BLaER1 treated with 17β-estradiol and CSF1 and Interleukin-3, amounts not matched to agents 10 nM and 100 nM (cell line): ENCODE results near the gene SYT8.
"Not testable (repeated sequence)": the region's sequence is repeated elsewhere in the genome, so short reads cannot be mapped to it uniquely, and the experiment has no call there.

Experiments used
- H3K27ac ChIP-seq, 11 experiments: shearing (Covaris generic); formaldehyde crosslinking; 2 replicates each; pipeline ENCODE4 v1.8.1; 2022
- H3K27me3 ChIP-seq, 11 experiments: shearing (Covaris generic); formaldehyde crosslinking; 2 replicates each; pipeline ENCODE4 v1.8.1; 2022
- H3K36me3 ChIP-seq, 11 experiments: shearing (Covaris generic); formaldehyde crosslinking; 2 replicates each; pipeline ENCODE4 v1.8.1; 2022
- H3K4me1 ChIP-seq, 10 experiments: shearing (Covaris generic); formaldehyde crosslinking; 2 replicates each; pipeline ENCODE4 v1.8.1; 2022
- H3K4me2 ChIP-seq, 11 experiments: shearing (Covaris generic); formaldehyde crosslinking; 2 replicates each; pipeline ENCODE4 v1.8.1; 2022
- H3K4me3 ChIP-seq, 10 experiments: shearing (Covaris generic); formaldehyde crosslinking; 2 replicates each; pipeline ENCODE4 v1.8.1; 2022
- H3K9ac ChIP-seq, 11 experiments: shearing (Covaris generic); formaldehyde crosslinking; 2 replicates each; pipeline ENCODE4 v1.8.1; 2022
- H3K9me3 ChIP-seq, 11 experiments: shearing (Covaris generic); formaldehyde crosslinking; replicated peaks in 1 of 11; 2 replicates each; pipeline ENCODE4 v1.8.1; 2022
- H4K20me1 ChIP-seq, 11 experiments: shearing (Covaris generic); formaldehyde crosslinking; 2 replicates each; pipeline ENCODE4 v1.8.1; 2022
- Cebpa-rat ChIP-seq, 11 experiments: shearing (Covaris generic); IDR thresholded peaks; 2 replicates each; pipeline ENCODE4 v1.8.1; 2022

SYT8 gene

DNA sequence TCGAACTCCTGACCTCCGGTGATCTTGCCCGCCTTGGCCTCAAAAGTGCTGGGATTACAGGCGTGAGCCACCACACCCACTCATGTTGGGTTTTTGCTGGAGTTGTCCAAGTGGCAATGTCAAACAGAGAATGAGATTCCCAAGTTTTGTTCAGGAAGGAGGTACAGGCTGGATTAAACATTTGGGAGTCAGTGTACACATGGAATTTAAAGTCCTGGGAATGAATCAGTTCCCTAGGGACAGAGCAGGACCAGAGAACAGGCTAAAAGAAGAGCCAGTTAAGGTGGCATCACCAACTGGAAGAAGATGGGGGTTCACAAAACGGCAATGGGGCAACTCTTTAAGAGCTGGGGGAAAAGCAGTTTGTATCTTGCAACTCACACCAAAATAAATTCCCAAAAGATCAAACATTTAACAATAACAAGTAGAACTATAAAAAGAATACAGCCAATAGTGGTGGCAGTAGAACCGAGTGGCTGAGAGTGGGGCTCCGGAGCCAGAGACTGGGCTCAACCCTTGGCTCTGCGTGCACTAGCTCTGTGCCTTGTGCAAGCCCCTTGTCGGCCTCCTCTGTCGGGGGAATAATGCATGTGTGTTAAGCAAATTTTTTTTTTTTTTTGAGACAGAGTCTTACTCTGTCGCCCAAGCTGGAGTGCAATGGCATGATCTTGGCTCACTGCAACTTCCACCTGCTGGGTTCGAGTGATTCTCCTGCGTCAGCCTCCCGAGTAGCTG, 37.2 kb upstream of the SYT8 start:
- H3K36me3 ChIP-seq: no peaks in the 10 kb centered on the region
- H3K27me3 ChIP-seq: no peaks in the 10 kb centered on the region
- no peak for TF ChIP-seq Cebpa-rat (IDR thresholded peaks at IDR 0.05)
- no peak overlapping the region for H3K27ac ChIP-seq
- H3K4me1 ChIP-seq: peaks cover 8 to 11% (median 10%) of the 10 kb centered on the region in 10 experiments
- H4K20me1 ChIP-seq: no peaks in the 10 kb centered on the region
- H3K9me3 ChIP-seq: no peaks in the 10 kb centered on the region
- no peak overlapping the region for H3K4me3 ChIP-seq
- no peak overlapping the region for H3K9ac ChIP-seq
- no peak overlapping the region for H3K4me2 ChIP-seq

DNA sequence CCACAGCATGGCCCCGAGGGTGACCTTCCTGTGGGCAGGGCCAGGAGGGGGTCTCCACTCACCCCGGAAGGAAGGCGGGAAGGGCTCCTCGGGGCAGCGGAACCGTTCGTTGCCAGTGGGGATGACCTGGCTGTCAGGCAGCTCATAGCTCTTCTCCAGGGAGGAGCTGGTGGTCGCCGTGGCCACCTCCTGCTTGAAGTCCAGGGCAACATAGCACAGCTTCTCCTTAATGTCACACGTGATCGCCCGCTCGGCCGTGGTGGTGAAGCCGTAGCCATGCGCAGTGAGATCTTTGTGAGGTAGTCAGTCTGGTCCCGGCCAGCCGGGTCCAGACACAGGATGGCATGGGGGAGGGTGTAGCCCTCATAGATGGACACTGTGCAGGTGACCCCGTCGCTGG, 31.5 kb upstream of the SYT8 start:
- TF ChIP-seq Cebpa-rat (IDR thresholded peaks at IDR 0.05): no peak
- no peaks in the 10 kb centered on the region for H3K36me3 ChIP-seq
- H4K20me1 ChIP-seq: no peaks in the 10 kb centered on the region
- no peak overlapping the region for H3K27ac ChIP-seq
- no peak overlapping the region for H3K4me2 ChIP-seq
- no peaks in the 10 kb centered on the region for H3K9me3 ChIP-seq
- no peak overlapping the region for H3K4me3 ChIP-seq
- H3K4me1 ChIP-seq: no peaks in the 10 kb centered on the region
- H3K27me3 ChIP-seq: no peaks in the 10 kb centered on the region
- no peak overlapping the region for H3K9ac ChIP-seq

DNA sequence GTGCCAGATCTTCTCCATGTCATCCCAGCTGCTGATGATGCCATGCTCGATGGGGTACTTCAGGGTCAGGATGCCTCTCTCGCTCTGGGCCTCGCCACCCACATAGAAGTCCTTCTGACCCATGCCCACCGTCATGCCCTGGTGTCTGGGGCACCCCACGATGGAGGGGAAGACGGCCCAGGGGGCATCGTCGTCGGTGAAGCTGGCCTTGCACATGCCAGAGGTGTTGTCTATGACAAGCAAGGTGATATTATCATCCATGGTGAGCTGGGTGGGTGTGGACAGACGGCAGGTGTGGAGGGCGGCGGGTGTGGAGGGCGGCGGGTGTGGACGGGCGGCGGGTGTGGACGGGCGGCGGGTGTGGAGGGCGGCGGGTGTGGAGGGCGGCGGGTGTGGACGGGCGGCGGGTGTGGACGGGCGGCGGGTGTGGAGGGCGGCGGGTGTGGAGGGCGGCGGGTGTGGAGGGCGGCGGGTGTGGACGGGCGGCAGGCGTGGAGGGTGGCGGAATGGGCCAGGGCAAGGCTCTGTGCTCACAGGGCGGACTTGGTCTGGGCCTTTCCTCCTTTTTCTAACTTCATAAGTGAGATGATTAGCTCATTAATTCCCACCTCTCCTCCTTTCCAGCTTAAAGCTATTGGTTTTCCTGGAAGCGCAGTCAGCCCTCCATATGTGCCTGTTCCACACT, 30.8 kb upstream of the SYT8 start:
- not testable (repeated sequence) for H3K27me3 ChIP-seq

DNA sequence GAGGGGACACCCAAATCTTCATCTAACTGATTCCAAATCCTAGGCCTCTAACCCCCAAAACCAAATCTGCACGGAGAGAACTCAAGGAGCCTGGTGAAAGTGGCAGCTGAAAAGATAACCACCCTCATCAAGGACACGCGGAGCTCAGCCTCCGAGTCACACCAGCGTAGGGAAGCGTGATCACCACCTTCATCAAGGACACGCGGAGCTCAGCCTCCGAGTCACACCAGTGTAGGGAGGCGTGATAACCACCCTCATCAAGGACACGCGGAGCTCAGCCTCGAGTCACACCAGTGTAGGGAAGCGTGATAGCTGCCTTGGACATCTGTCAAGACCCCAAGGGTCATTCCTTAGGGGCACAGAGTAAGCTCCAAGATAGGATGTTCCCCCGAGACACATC, 29.3 kb upstream of the SYT8 start:
- peaks cover 11 to 20% (median 15%) of the 10 kb centered on the region in 11 experiments; a peak in 20 of 22 replicates for H3K9me3 ChIP-seq
- no peaks in the 10 kb centered on the region for H3K27me3 ChIP-seq
- no peak overlapping the region for H3K4me3 ChIP-seq
- H3K36me3 ChIP-seq: no peaks in the 10 kb centered on the region
- TF ChIP-seq Cebpa-rat (IDR thresholded peaks at IDR 0.05): no peak
- H3K4me2 ChIP-seq: no peak overlapping the region
- no peak overlapping the region for H3K9ac ChIP-seq
- no peak overlapping the region for H3K27ac ChIP-seq
- H4K20me1 ChIP-seq: no peaks in the 10 kb centered on the region
- H3K4me1 ChIP-seq: peaks cover under 1 to 4% (median 3%) of the 10 kb centered on the region in 10 experiments; a peak in 18 of 20 replicates

More for the DNA sequence above, 30.8 kb upstream of the SYT8 start:
- H3K4me2 ChIP-seq, H3K9ac ChIP-seq, H3K4me1 ChIP-seq, H3K36me3 ChIP-seq, H3K27ac ChIP-seq, H3K4me3 ChIP-seq, H3K9me3 ChIP-seq, H4K20me1 ChIP-seq: not testable (repeated sequence)

DNA sequence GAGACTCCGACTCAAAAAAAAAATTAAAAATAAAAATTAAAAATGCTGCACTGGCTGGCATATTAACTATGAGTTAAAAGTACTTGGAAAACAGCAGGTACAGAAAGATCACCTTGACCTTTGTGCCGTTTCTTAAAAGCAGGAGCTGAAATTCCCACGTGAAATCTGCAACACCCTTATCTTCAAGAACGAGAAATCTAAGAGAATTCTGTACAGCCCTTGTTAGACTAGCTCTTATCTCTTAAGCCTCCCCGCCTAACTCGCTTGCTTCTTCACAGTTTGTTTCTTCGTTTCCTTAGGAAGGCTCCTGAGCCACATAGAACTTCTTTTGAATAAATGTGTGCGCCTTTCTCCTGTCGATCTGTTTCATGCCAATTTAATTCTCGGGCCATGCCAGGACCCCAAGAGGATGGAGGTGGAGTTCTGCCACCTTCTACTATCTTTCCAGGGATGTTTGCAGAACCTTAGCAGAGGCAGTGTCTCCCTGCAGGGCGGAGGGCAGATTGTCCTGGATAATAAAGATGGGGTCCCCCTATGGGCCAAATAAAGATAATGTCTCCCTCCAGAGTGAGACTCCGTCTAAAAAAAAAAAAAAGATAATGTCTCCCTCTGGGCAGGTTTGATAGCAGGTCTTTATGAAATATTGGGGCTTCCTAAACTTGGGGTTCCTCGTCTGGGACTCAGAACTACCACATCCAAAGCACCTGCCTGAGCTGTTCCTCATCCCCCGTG, 27.4 kb upstream of the SYT8 start:
- Histone ChIP-seq H3K9ac (no peak overlapping the region), H3K4me3 (no peak overlapping the region), H3K27ac (no peak overlapping the region), H3K4me2 (no peak overlapping the region), H4K20me1 (no peaks in the 10 kb centered on the region), H3K4me1 (peaks cover 5 to 16% (median 13%) of the 10 kb centered on the region in 10 experiments; a peak in 18 of 20 replicates), H3K36me3 (no peaks in the 10 kb centered on the region), H3K9me3 (peaks cover 16 to 27% (median 21%) of the 10 kb centered on the region in 11 experiments; a peak in 21 of 22 replicates), H3K27me3 (no peaks in the 10 kb centered on the region)
- TF ChIP-seq Cebpa-rat (IDR thresholded peaks at IDR 0.05): no peak

DNA sequence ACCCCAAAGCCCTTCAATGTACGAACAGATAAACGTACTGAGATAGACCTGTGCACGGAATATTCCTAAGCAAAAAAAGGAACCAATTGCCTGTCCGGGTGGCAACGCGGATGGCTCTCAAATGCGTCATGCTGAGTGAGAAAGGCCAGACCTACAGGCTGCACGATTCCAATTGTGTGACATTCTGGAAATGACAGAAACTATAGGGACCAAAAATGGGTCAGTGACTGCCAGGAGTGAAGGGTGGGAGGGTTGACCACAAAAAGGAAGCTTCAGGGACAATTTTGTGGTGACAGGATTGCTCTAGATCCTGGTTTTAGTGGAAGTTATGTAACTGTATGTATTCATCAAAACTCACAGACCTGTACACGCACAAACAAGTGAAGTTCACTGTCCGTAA, 24.0 kb upstream of the SYT8 start:
- H3K27ac ChIP-seq: no peak overlapping the region
- no peak overlapping the region for H3K9ac ChIP-seq
- H3K9me3 ChIP-seq: peaks cover 21 to 34% (median 27%) of the 10 kb centered on the region in 11 experiments
- 0 out of 20 replicates have a peak overlapping the region, but pooled peaks of 1 of the 10 experiments have one; percentile 10 for H3K4me3 ChIP-seq
- no peaks in the 10 kb centered on the region for H4K20me1 ChIP-seq
- H3K4me2 ChIP-seq: peak overlapping the region; percentile 19 to 78 (median 63)
- H3K36me3 ChIP-seq: no peaks in the 10 kb centered on the region
- TF ChIP-seq Cebpa-rat (IDR thresholded peaks at IDR 0.05): no peak
- 0 out of 22 replicates have a peak, but pooled peaks cover 0 to 4% (median 0%) of the 10 kb centered on the region in 11 experiments for H3K27me3 ChIP-seq
- peaks cover 5 to 16% (median 13%) of the 10 kb centered on the region in 10 experiments; a peak in 18 of 20 replicates for H3K4me1 ChIP-seq

DNA sequence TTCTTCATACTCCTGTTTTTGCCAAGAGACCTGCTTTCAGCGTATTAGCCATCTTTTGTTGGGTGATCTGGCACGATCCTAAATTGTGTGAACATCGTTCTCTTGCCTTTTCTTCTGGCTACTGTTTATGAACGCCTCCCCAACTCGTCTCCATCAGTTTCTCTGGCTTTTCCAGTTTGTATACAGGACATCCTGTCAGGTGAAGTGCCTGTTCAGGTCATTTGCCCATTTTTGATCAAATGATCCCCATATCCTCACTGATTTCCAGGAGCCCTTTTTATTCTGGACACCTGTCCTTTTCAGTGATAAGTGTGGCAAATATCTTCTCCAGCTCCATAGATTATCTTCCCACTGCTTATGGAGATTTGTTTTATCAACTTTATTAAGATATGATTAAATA, 22.5 kb upstream of the SYT8 start:
- Histone ChIP-seq H3K4me3 (no peak overlapping the region), H3K4me2 (no peak overlapping the region), H3K9me3 (peaks cover 21 to 37% (median 28%) of the 10 kb centered on the region in 11 experiments), H3K27me3 (0 out of 22 replicates have a peak, but pooled peaks cover 0 to 4% (median 0%) of the 10 kb centered on the region in 11 experiments), H3K9ac (no peak overlapping the region), H3K4me1 (peaks cover 5 to 16% (median 13%) of the 10 kb centered on the region in 10 experiments; a peak in 18 of 20 replicates), H3K36me3 (no peaks in the 10 kb centered on the region), H4K20me1 (no peaks in the 10 kb centered on the region), H3K27ac (no peak overlapping the region)
- no peak for TF ChIP-seq Cebpa-rat (IDR thresholded peaks at IDR 0.05)

DNA sequence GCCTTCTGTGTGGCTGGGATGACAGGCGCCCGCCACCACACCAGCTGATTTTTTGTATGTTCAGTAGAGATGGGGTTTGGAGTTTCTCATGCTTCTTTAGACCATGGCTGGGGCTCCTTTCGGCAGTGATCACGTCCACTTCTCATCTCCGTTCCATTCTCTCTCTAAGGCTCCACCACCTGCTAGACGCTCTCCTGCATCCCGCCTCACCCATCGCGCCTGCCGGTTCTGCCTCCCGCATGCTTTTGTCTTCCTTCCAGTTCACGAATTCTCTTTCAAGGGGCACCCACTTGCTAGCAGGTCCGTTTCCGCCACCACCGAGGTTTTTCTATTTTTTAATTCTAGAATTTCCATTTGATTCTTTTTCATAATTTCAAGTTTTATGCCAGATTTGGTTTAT, 22.0 kb upstream of the SYT8 start:
- no peak overlapping the region for H3K9ac ChIP-seq
- H3K4me1 ChIP-seq: peaks cover 5 to 16% (median 13%) of the 10 kb centered on the region in 10 experiments; a peak in 18 of 20 replicates
- 0 out of 22 replicates have a peak, but pooled peaks cover 0 to 4% (median 0%) of the 10 kb centered on the region in 11 experiments for H3K27me3 ChIP-seq
- peaks cover 22 to 42% (median 33%) of the 10 kb centered on the region in 11 experiments for H3K9me3 ChIP-seq
- no peaks in the 10 kb centered on the region for H3K36me3 ChIP-seq
- no peak overlapping the region for H3K4me3 ChIP-seq
- H3K27ac ChIP-seq: no peak overlapping the region
- no peak for TF ChIP-seq Cebpa-rat (IDR thresholded peaks at IDR 0.05)
- H4K20me1 ChIP-seq: no peaks in the 10 kb centered on the region
- no peak overlapping the region for H3K4me2 ChIP-seq

DNA sequence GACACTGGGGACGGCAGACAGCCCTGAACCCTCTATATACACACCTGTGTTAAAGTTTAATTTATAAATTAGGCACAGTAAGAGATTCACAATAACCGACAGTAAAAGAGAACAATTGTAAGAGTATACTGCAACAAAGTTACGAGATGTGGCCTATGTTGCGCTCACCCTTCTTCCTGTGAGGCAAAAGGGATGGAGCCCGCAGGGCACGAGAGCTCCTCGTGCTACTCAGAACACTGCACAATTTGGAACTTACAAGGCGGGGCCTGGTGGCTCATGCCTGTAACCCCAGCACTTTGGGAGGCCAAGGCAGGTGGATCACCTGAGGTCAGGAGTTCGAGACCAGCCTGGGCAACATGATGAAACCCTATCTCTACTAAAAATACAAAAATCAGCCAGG, 21.4 kb upstream of the SYT8 start:
- H3K9ac ChIP-seq, H3K27me3 ChIP-seq, H3K27ac ChIP-seq, H4K20me1 ChIP-seq, H3K4me2 ChIP-seq, H3K36me3 ChIP-seq, H3K4me3 ChIP-seq: not testable (repeated sequence)
- H3K9me3 ChIP-seq: peaks cover 22 to 48% (median 38%) of the 10 kb centered on the region in 11 experiments
- peaks cover 5 to 16% (median 13%) of the 10 kb centered on the region in 10 experiments; a peak in 18 of 20 replicates for H3K4me1 ChIP-seq
